Measurements from ENCODE around the gene WLS. TPM values are rescaled to one million over a fixed set of nuclear protein-coding genes. Genes with fewer than 3 reads are reported as not detected.

The WLS gene
- total RNA-seq, 1 donor from 2014 or later, result 123 TPM

DNA sequence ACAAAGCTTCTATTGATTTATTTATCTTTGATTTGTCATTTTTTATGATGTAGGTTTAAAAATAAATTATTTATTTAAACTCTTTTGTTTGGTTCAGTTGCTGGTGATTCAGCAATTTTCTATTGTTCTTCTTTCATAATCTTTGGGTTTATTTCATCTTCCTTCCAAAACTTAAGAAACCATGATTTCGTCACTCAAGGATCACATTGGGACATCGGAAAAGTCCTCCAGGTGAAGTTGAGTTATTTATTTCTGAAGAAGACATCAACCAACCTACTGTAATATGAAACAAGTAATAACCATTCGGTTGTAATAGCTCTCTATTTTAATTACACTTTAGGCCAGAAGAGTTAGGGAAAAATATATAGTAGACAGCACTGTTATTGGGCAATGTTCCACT lies 23.0 kb upstream of the WLS start:
- Mint-ChIP-seq H3K9me3 (ENCODE audit: low read depth) (peaks cover 7% of the 10 kb centered on the region), H3K36me3 (ENCODE audit: insufficient read depth) (no peaks in the 10 kb centered on the region), H3K27ac (no peak overlapping the region), H3K27me3 (no peaks in the 10 kb centered on the region), H3K4me3 (ENCODE audit: low read depth) (no peak overlapping the region), H3K4me1 (ENCODE audit: low read depth) (peaks cover 10% of the 10 kb centered on the region)
- TF ChIP-seq, protein P1, sequence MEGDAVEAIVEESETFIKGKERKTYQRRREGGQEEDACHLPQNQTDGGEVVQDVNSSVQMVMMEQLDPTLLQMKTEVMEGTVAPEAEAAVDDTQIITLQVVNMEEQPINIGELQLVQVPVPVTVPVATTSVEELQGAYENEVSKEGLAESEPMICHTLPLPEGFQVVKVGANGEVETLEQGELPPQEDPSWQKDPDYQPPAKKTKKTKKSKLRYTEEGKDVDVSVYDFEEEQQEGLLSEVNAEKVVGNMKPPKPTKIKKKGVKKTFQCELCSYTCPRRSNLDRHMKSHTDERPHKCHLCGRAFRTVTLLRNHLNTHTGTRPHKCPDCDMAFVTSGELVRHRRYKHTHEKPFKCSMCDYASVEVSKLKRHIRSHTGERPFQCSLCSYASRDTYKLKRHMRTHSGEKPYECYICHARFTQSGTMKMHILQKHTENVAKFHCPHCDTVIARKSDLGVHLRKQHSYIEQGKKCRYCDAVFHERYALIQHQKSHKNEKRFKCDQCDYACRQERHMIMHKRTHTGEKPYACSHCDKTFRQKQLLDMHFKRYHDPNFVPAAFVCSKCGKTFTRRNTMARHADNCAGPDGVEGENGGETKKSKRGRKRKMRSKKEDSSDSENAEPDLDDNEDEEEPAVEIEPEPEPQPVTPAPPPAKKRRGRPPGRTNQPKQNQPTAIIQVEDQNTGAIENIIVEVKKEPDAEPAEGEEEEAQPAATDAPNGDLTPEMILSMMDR (IDR thresholded peaks at IDR 0.05; ENCODE audit: unreplicated experiment), result no peak
- DNase-seq (ENCODE audit: low spot score, unreplicated experiment), result no peak

DNA sequence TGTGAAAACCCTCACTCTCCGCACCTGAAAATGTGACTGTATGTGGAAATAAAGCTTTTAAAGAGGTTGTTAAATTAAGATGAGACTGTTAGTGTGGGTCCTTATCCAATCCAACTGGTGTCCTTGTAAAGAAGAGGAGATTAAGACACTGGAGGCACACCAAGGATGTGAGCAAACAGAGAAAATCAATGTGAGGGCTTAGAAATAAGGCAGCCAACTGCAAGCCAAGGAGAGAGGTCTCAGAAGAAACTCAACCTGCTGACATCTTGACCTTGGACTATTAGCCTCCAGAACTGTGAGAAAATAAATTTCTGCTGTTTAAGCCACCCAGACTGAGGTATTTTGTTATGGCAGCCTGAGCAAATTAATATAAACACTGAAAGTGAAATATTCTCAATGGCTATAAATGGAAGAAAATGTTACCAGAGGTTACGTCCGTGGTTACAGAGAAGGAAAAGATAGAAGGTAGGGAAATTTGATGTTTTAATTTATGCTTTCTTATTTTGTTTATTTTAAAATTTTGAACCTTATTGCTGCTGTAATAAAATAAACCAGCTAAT lies 22.4 kb upstream of the WLS start:
- Mint-ChIP-seq H3K4me3 (ENCODE audit: low read depth) (no peak overlapping the region), H3K27ac (no peak overlapping the region), H3K27me3 (no peaks in the 10 kb centered on the region), H3K9me3 (ENCODE audit: low read depth) (peaks cover 8% of the 10 kb centered on the region), H3K4me1 (ENCODE audit: low read depth) (peaks cover 10% of the 10 kb centered on the region), H3K36me3 (ENCODE audit: insufficient read depth) (no peaks in the 10 kb centered on the region)
- TF ChIP-seq, protein P1 (IDR thresholded peaks at IDR 0.05; ENCODE audit: unreplicated experiment), result no peak
- no peak for DNase-seq (ENCODE audit: low spot score, unreplicated experiment)

DNA sequence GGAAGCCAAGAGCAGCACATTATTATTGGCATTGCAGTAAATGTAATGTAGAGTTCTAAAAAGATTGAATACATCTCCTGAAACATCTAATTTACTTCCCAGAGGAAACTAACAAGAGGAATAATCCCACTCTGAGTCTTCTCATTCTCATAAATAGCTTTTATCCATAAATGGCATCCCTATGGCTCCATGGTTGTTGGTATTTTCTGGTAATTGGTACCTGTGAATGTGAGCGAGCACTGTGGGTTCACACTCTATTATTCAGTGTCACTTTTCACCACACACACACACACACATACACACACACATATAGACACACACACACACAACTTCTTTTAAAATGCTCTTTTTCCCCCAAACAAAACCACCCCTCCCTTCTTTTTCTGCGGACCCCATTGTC lies 4.7 kb upstream of the WLS start:
- no peaks in the 10 kb centered on the region for H3K9me3 Mint-ChIP-seq (ENCODE audit: low read depth)
- peaks cover 6% of the 10 kb centered on the region for H3K4me1 Mint-ChIP-seq (ENCODE audit: low read depth)
- no peak for DNase-seq (ENCODE audit: low spot score, unreplicated experiment)
- no peak overlapping the region for H3K27ac Mint-ChIP-seq
- no peak overlapping the region for H3K4me3 Mint-ChIP-seq (ENCODE audit: low read depth)
- H3K27me3 Mint-ChIP-seq, result peaks cover 10% of the 10 kb centered on the region
- H3K36me3 Mint-ChIP-seq (ENCODE audit: insufficient read depth), result no peaks in the 10 kb centered on the region
- TF ChIP-seq, protein P1 (IDR thresholded peaks at IDR 0.05; ENCODE audit: unreplicated experiment), result no peak

DNA sequence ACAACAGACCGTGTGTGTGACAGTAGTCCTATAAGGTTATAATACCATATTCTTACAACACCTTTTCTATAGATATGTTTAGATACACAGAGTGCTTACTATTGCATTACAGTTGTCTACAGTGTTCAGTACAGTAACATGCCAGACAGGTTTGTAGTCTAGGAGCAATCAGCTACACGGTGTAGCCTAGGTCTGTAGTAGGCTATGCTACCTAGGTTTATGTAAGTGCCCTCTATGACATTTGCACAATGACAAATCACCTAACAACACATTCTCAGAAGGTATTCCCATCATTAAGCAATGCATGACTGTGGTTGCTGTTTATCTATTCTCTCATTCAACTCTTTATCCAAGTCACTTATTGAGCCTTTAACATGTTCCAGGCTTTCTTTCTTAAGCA lies 1.8 kb upstream of the WLS start:
- H3K27ac Mint-ChIP-seq, result no peak overlapping the region
- TF ChIP-seq, protein P1 (IDR thresholded peaks at IDR 0.05; ENCODE audit: unreplicated experiment), result no peak
- H3K4me1 Mint-ChIP-seq (ENCODE audit: low read depth), result peaks cover 18% of the 10 kb centered on the region
- no peaks in the 10 kb centered on the region for H3K9me3 Mint-ChIP-seq (ENCODE audit: low read depth)
- peaks cover 10% of the 10 kb centered on the region for H3K27me3 Mint-ChIP-seq
- DNase-seq (ENCODE audit: low spot score, unreplicated experiment), result no peak
- H3K4me3 Mint-ChIP-seq (ENCODE audit: low read depth), result peak overlapping the region; percentile 60
- no peaks in the 10 kb centered on the region for H3K36me3 Mint-ChIP-seq (ENCODE audit: insufficient read depth)

DNA sequence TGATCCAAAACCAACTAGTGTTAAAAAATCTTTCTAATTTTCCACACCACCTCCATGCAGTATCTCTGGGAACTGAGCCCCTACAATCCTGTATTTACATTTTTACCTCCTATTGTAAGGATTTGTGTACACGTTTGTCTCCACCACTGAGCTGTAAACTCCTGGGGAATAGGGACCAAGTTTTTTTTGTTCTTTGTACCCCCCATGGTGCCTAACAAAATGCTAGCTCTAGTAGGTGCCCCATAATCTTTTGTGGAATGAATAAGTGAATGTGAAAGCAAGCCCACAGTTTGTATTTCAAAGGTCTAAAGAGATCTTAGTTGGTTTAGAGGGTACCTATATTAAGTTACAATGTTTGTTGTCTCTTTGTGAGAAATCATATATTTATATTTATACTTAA lies 879 bp upstream of the WLS start:
- Mint-ChIP-seq H3K27me3 (peaks cover 10% of the 10 kb centered on the region), H3K27ac (peak overlapping the region; percentile 91)

More for the DNA sequence above, 879 bp upstream of the WLS start:
- H3K4me1 Mint-ChIP-seq (ENCODE audit: low read depth), result peaks cover 19% of the 10 kb centered on the region
- no peaks in the 10 kb centered on the region for H3K36me3 Mint-ChIP-seq (ENCODE audit: insufficient read depth)
- peak overlapping the region; percentile 91 for H3K4me3 Mint-ChIP-seq (ENCODE audit: low read depth)
- DNase-seq (ENCODE audit: low spot score, unreplicated experiment), result no peak
- no peaks in the 10 kb centered on the region for H3K9me3 Mint-ChIP-seq (ENCODE audit: low read depth)
- TF ChIP-seq, protein P1 (IDR thresholded peaks at IDR 0.05; ENCODE audit: unreplicated experiment), result no peak

All from progenitor cell of endocrine pancreas (in vitro differentiated cells).